H9 (cell line): Measurements from ENCODE around the gene TMCC2. TPM values are rescaled to one million over a fixed set of nuclear protein-coding genes. Genes with fewer than 3 reads are reported as not detected.
A peak's percentile ranks its signal among the peaks of the same experiment; 100 is the strongest.

ENCODE experiments used
- DNase-seq: peaks from one replicate; pipeline ENCODE4 v3.0.0-alpha.2; 2017
- H2AFZ ChIP-seq: one replicate; pipeline ENCODE4 v1.6.1; 2013; ENCODE audit warnings: mild to moderate bottlenecking, low read length, control low read depth, moderate library complexity
- H2AK5ac ChIP-seq: 2 replicates; pipeline ENCODE4 v1.6.1; 2013; ENCODE audit warnings: low read length, control low read depth, mixed read lengths; ENCODE audit not compliant: insufficient read length
- H2BK120ac ChIP-seq: one replicate; pipeline ENCODE4 v1.6.1; 2013; ENCODE audit warnings: low read depth, mild to moderate bottlenecking, low read length, control low read depth, inconsistent platforms; ENCODE audit not compliant: poor library complexity, severe bottlenecking
- H2BK12ac ChIP-seq: 2 replicates; pipeline ENCODE4 v1.6.1; 2013; ENCODE audit warnings: low read length, control low read depth, mixed read lengths, low read depth; ENCODE audit not compliant: insufficient read length
- H2BK15ac ChIP-seq: 2 replicates; pipeline ENCODE4 v1.6.1; 2013; ENCODE audit warnings: low read depth, low read length, control low read depth
- H2BK20ac ChIP-seq: one replicate; pipeline ENCODE4 v1.6.1; 2013; ENCODE audit warnings: low read depth, mild to moderate bottlenecking, low read length, control low read depth, inconsistent platforms; ENCODE audit not compliant: poor library complexity, severe bottlenecking
- H2BK5ac ChIP-seq: 2 replicates; pipeline ENCODE4 v1.6.1; 2013; ENCODE audit warnings: low read length, control low read depth, mixed read lengths; ENCODE audit not compliant: insufficient read length
- H3K14ac ChIP-seq: 2 replicates; pipeline ENCODE4 v1.6.1; 2013; ENCODE audit warnings: low read length, control low read depth; ENCODE audit not compliant: insufficient read depth
- H3K18ac ChIP-seq: 2 replicates; pipeline ENCODE4 v1.6.1; 2013; ENCODE audit warnings: low read depth, mild to moderate bottlenecking, mixed read lengths, low read length, control low read depth; ENCODE audit not compliant: insufficient read length
- H3K23ac ChIP-seq: 2 replicates; pipeline ENCODE4 v1.6.1; 2013; ENCODE audit warnings: low read length, control low read depth, mixed read lengths, low read depth; ENCODE audit not compliant: insufficient read length
- H3K23me2 ChIP-seq: 2 replicates; pipeline ENCODE4 v1.6.1; 2013; ENCODE audit warnings: low read depth, mild to moderate bottlenecking, mixed read lengths, low read length, control low read depth; ENCODE audit not compliant: insufficient read length, poor library complexity, severe bottlenecking
- H3K27ac ChIP-seq: 2 replicates; pipeline ENCODE4 v1.5.1; 2013; ENCODE audit warnings: low read length, control low read depth, mixed read lengths, low read depth; ENCODE audit not compliant: insufficient read length
- H3K27me3 ChIP-seq: 2 replicates; pipeline ENCODE4 v1.6.1; 2013; ENCODE audit warnings: low read length, control low read depth, inconsistent platforms; ENCODE audit not compliant: insufficient read depth
- H3K4ac ChIP-seq: 2 replicates; pipeline ENCODE4 v1.6.1; 2013; ENCODE audit warnings: low read depth, mild to moderate bottlenecking, control low read depth, inconsistent platforms, low read length, moderate library complexity
- H3K4me1 ChIP-seq: 2 replicates; pipeline ENCODE4 v1.6.1; 2013; ENCODE audit warnings: low read length, control low read depth, inconsistent platforms; ENCODE audit not compliant: insufficient read depth
- H3K4me2 ChIP-seq: 2 replicates; pipeline ENCODE4 v1.6.1; 2013; ENCODE audit warnings: low read length, control low read depth, mixed read lengths; ENCODE audit not compliant: insufficient read length, insufficient read depth
- H3K56ac ChIP-seq: 2 replicates; pipeline ENCODE4 v1.6.1; 2013; ENCODE audit warnings: low read depth, mild to moderate bottlenecking, mixed read lengths, low read length, control low read depth; ENCODE audit not compliant: insufficient read length
- H3K79me1 ChIP-seq: 2 replicates; pipeline ENCODE4 v1.6.1; 2013; ENCODE audit warnings: low read depth, mild to moderate bottlenecking, moderate library complexity, low read length, control low read depth, inconsistent platforms; ENCODE audit not compliant: insufficient read depth, poor library complexity, severe bottlenecking
- H3K79me2 ChIP-seq: 2 replicates; pipeline ENCODE4 v1.6.1; 2013; ENCODE audit warnings: low read length, control low read depth, inconsistent platforms; ENCODE audit not compliant: insufficient read depth
- H3K9ac ChIP-seq: 2 replicates; pipeline ENCODE4 v1.6.1; 2013; ENCODE audit warnings: low read length, control low read depth, mixed read lengths; ENCODE audit not compliant: insufficient read length; ENCODE audit errors: extremely low read depth
- H3K9me3 ChIP-seq: one replicate; pipeline ENCODE4 v1.6.1; 2013; ENCODE audit warnings: low read depth, low read length, inconsistent platforms; ENCODE audit not compliant: control insufficient read depth
- H3T11ph ChIP-seq: one replicate; pipeline ENCODE4 v1.6.1; 2013; ENCODE audit warnings: mild to moderate bottlenecking, low read length, control low read depth, inconsistent platforms
- H4K20me1 ChIP-seq: one replicate; pipeline ENCODE4 v1.6.1; 2013; ENCODE audit not compliant: control insufficient read depth, insufficient read length, insufficient read depth
- H4K5ac ChIP-seq: 2 replicates; pipeline ENCODE4 v1.6.1; 2013; ENCODE audit warnings: low read depth, mild to moderate bottlenecking, mixed read lengths, low read length, control low read depth; ENCODE audit not compliant: insufficient read length
- H4K8ac ChIP-seq: replicated peaks from 2 replicates; pipeline ENCODE4 v1.6.1; 2013; ENCODE audit warnings: low read length, control low read depth, mixed read lengths, low read depth; ENCODE audit not compliant: insufficient read length
- H4K91ac ChIP-seq: 2 replicates; pipeline ENCODE4 v1.6.1; 2013; ENCODE audit warnings: low read depth, mild to moderate bottlenecking, moderate library complexity, mixed read lengths, low read length, control low read depth; ENCODE audit not compliant: insufficient read length
- H3K27ac Mint-ChIP-seq, 3 experiments: 2 replicates in 2 of 3; 3 replicates in 1 of 3; pipeline ENCODE4 v1.8.0; 2020 to 2021; ENCODE audit warnings: mixed read lengths in 3 of 3, mild to moderate bottlenecking in 1 of 3, moderate library complexity in 1 of 3
- H3K27me3 Mint-ChIP-seq: 2 replicates; pipeline ENCODE4 v1.8.0; 2021; ENCODE audit warnings: low read depth, mild to moderate bottlenecking, moderate library complexity, mixed read lengths
- H3K36me3 Mint-ChIP-seq, 3 experiments: 2 replicates in 2 of 3; 3 replicates in 1 of 3; pipeline ENCODE4 v1.8.0; 2020 to 2021; ENCODE audit warnings: low read depth in 3 of 3, mixed read lengths in 3 of 3; ENCODE audit not compliant: insufficient read depth in 1 of 3
- H3K4me1 Mint-ChIP-seq, 2 experiments: 2 replicates each; pipeline ENCODE4 v1.8.0; 2020; ENCODE audit warnings: mixed read lengths in 2 of 2
- H3K4me3 Mint-ChIP-seq, 2 experiments: 2 replicates in 1 of 2; 3 replicates in 1 of 2; pipeline ENCODE4 v1.8.0; 2020 to 2021; ENCODE audit warnings: mild to moderate bottlenecking in 2 of 2, mixed read lengths in 2 of 2, moderate library complexity in 1 of 2
- H3K9me3 Mint-ChIP-seq, 2 experiments: 2 replicates in 1 of 2; 3 replicates in 1 of 2; pipeline ENCODE4 v1.8.0; 2020; ENCODE audit warnings: mild to moderate bottlenecking in 2 of 2, mixed read lengths in 2 of 2, moderate library complexity in 1 of 2
- CTCF ChIP-seq: fragments of 200-600 bp; sonication (generic); conservative IDR thresholded peaks from 3 replicates; pipeline ENCODE4 v1.8.0; 2021; ENCODE audit warnings: antibody characterized with exemption, mild to moderate bottlenecking
- WGBS: extraction: QIAGEN DNeasy Blood & Tissue Kit; methylation state at CpG from one replicate; pipeline ENCODE4 v1.1.7; 2013; ENCODE audit warnings: missing lambda C conversion rate, low lambda C conversion rate, mixed read lengths; ENCODE audit not compliant: insufficient read length; ENCODE audit errors: extremely low coverage; 5-methylcytosine and 5-hydroxymethylcytosine counted together
- total RNA-seq: library from RNA; stranded (reverse); gene quantifications from 2 replicates; pipeline ENCODE4 v1.2.1, GENCODE V29; 2021

TMCC2 gene
- total RNA-seq, 1 experiment from 2014 or later, result 11.7 TPM

- Mint-ChIP-seq H3K4me3 (no peak overlapping the region; a peak in 1 of 5 replicates), H3K27ac (peak overlapping the region in 2 of 3 experiments; percentile 10 to 56; a peak in 2 of 7 replicates), H3K27me3 (no peaks in the 10 kb centered on the region; the same call in 1 of the 2 replicates), H3K9me3 (no peaks in the 10 kb centered on the region), H3K4me1 (peaks cover 19 to 46% of the 10 kb centered on the region in 2 experiments), H3K36me3 (peaks cover 0 to 2% (median 0%) of the 10 kb centered on the region in 3 experiments; a peak in 1 of 7 replicates)
- Histone ChIP-seq H3K14ac (no peak overlapping the region), H2BK5ac (no peak overlapping the region), H3K4me1 (peaks cover 11% of the 10 kb centered on the region; the same call in 1 of the 2 replicates), H2AK5ac (no peak overlapping the region), H3K4ac (no peak overlapping the region), H3K56ac (no peak overlapping the region), H2BK15ac (no peak overlapping the region), H3K23me2 (no peaks in the 10 kb centered on the region), H3K9ac (no peak overlapping the region), H3K4me2 (no peak overlapping the region), H3K18ac (no peak overlapping the region), H2BK20ac (no peak overlapping the region), H4K8ac (no peak overlapping the region), H2AFZ (no peak overlapping the region), H2BK12ac (no peak overlapping the region), H4K91ac (no peak overlapping the region), H3K27ac (no peak overlapping the region), H4K5ac (no peak overlapping the region), H4K20me1 (no peaks in the 10 kb centered on the region), H2BK120ac (no peak overlapping the region), H3K79me2 (peaks cover 3% of the 10 kb centered on the region; the same call in 1 of the 2 replicates), H3T11ph (no peak overlapping the region), H3K79me1 (peaks cover 3% of the 10 kb centered on the region), H3K27me3 (no peaks in the 10 kb centered on the region), H3K9me3 (no peaks in the 10 kb centered on the region), H3K23ac (no peak overlapping the region)
- no CpG with 5 or more reads among the region's 9 CpGs for WGBS
- TF ChIP-seq CTCF, result no peak
- no peak for DNase-seq
These were observed 28.4 kb upstream of the TMCC2 start for GRCh38 chr1:205199090-205199930.
